H9 (cell line): Measurements from ENCODE around the gene PTPRN2. TPM values are rescaled to one million over a fixed set of nuclear protein-coding genes. Genes with fewer than 3 reads are reported as not detected.

Source experiments
- DNase-seq: peaks from one replicate; pipeline ENCODE4 v3.0.0-alpha.2; 2017
- H2AFZ ChIP-seq: one replicate; pipeline ENCODE4 v1.6.1; 2013; ENCODE audit warnings: mild to moderate bottlenecking, low read length, control low read depth, moderate library complexity
- H2AK5ac ChIP-seq: 2 replicates; pipeline ENCODE4 v1.6.1; 2013; ENCODE audit warnings: low read length, control low read depth, mixed read lengths; ENCODE audit not compliant: insufficient read length
- H2BK120ac ChIP-seq: one replicate; pipeline ENCODE4 v1.6.1; 2013; ENCODE audit warnings: low read depth, mild to moderate bottlenecking, low read length, control low read depth, inconsistent platforms; ENCODE audit not compliant: poor library complexity, severe bottlenecking
- H2BK12ac ChIP-seq: 2 replicates; pipeline ENCODE4 v1.6.1; 2013; ENCODE audit warnings: low read length, control low read depth, mixed read lengths, low read depth; ENCODE audit not compliant: insufficient read length
- H2BK15ac ChIP-seq: 2 replicates; pipeline ENCODE4 v1.6.1; 2013; ENCODE audit warnings: low read depth, low read length, control low read depth
- H2BK20ac ChIP-seq: one replicate; pipeline ENCODE4 v1.6.1; 2013; ENCODE audit warnings: low read depth, mild to moderate bottlenecking, low read length, control low read depth, inconsistent platforms; ENCODE audit not compliant: poor library complexity, severe bottlenecking
- H2BK5ac ChIP-seq: 2 replicates; pipeline ENCODE4 v1.6.1; 2013; ENCODE audit warnings: low read length, control low read depth, mixed read lengths; ENCODE audit not compliant: insufficient read length
- H3K14ac ChIP-seq: 2 replicates; pipeline ENCODE4 v1.6.1; 2013; ENCODE audit warnings: low read length, control low read depth; ENCODE audit not compliant: insufficient read depth
- H3K18ac ChIP-seq: 2 replicates; pipeline ENCODE4 v1.6.1; 2013; ENCODE audit warnings: low read depth, mild to moderate bottlenecking, mixed read lengths, low read length, control low read depth; ENCODE audit not compliant: insufficient read length
- H3K23ac ChIP-seq: 2 replicates; pipeline ENCODE4 v1.6.1; 2013; ENCODE audit warnings: low read length, control low read depth, mixed read lengths, low read depth; ENCODE audit not compliant: insufficient read length
- H3K23me2 ChIP-seq: 2 replicates; pipeline ENCODE4 v1.6.1; 2013; ENCODE audit warnings: low read depth, mild to moderate bottlenecking, mixed read lengths, low read length, control low read depth; ENCODE audit not compliant: insufficient read length, poor library complexity, severe bottlenecking
- H3K27ac ChIP-seq: 2 replicates; pipeline ENCODE4 v1.5.1; 2013; ENCODE audit warnings: low read length, control low read depth, mixed read lengths, low read depth; ENCODE audit not compliant: insufficient read length
- H3K27me3 ChIP-seq: 2 replicates; pipeline ENCODE4 v1.6.1; 2013; ENCODE audit warnings: low read length, control low read depth, inconsistent platforms; ENCODE audit not compliant: insufficient read depth
- H3K4ac ChIP-seq: 2 replicates; pipeline ENCODE4 v1.6.1; 2013; ENCODE audit warnings: low read depth, mild to moderate bottlenecking, control low read depth, inconsistent platforms, low read length, moderate library complexity
- H3K4me1 ChIP-seq: 2 replicates; pipeline ENCODE4 v1.6.1; 2013; ENCODE audit warnings: low read length, control low read depth, inconsistent platforms; ENCODE audit not compliant: insufficient read depth
- H3K4me2 ChIP-seq: 2 replicates; pipeline ENCODE4 v1.6.1; 2013; ENCODE audit warnings: low read length, control low read depth, mixed read lengths; ENCODE audit not compliant: insufficient read length, insufficient read depth
- H3K56ac ChIP-seq: 2 replicates; pipeline ENCODE4 v1.6.1; 2013; ENCODE audit warnings: low read depth, mild to moderate bottlenecking, mixed read lengths, low read length, control low read depth; ENCODE audit not compliant: insufficient read length
- H3K79me1 ChIP-seq: 2 replicates; pipeline ENCODE4 v1.6.1; 2013; ENCODE audit warnings: low read depth, mild to moderate bottlenecking, moderate library complexity, low read length, control low read depth, inconsistent platforms; ENCODE audit not compliant: insufficient read depth, poor library complexity, severe bottlenecking
- H3K79me2 ChIP-seq: 2 replicates; pipeline ENCODE4 v1.6.1; 2013; ENCODE audit warnings: low read length, control low read depth, inconsistent platforms; ENCODE audit not compliant: insufficient read depth
- H3K9ac ChIP-seq: 2 replicates; pipeline ENCODE4 v1.6.1; 2013; ENCODE audit warnings: low read length, control low read depth, mixed read lengths; ENCODE audit not compliant: insufficient read length; ENCODE audit errors: extremely low read depth
- H3K9me3 ChIP-seq: one replicate; pipeline ENCODE4 v1.6.1; 2013; ENCODE audit warnings: low read depth, low read length, inconsistent platforms; ENCODE audit not compliant: control insufficient read depth
- H3T11ph ChIP-seq: one replicate; pipeline ENCODE4 v1.6.1; 2013; ENCODE audit warnings: mild to moderate bottlenecking, low read length, control low read depth, inconsistent platforms
- H4K20me1 ChIP-seq: one replicate; pipeline ENCODE4 v1.6.1; 2013; ENCODE audit not compliant: control insufficient read depth, insufficient read length, insufficient read depth
- H4K5ac ChIP-seq: 2 replicates; pipeline ENCODE4 v1.6.1; 2013; ENCODE audit warnings: low read depth, mild to moderate bottlenecking, mixed read lengths, low read length, control low read depth; ENCODE audit not compliant: insufficient read length
- H4K8ac ChIP-seq: replicated peaks from 2 replicates; pipeline ENCODE4 v1.6.1; 2013; ENCODE audit warnings: low read length, control low read depth, mixed read lengths, low read depth; ENCODE audit not compliant: insufficient read length
- H4K91ac ChIP-seq: 2 replicates; pipeline ENCODE4 v1.6.1; 2013; ENCODE audit warnings: low read depth, mild to moderate bottlenecking, moderate library complexity, mixed read lengths, low read length, control low read depth; ENCODE audit not compliant: insufficient read length
- H3K27ac Mint-ChIP-seq, 3 experiments: 2 replicates in 2 of 3; 3 replicates in 1 of 3; pipeline ENCODE4 v1.8.0; 2020 to 2021; ENCODE audit warnings: mixed read lengths in 3 of 3, mild to moderate bottlenecking in 1 of 3, moderate library complexity in 1 of 3
- H3K27me3 Mint-ChIP-seq: 2 replicates; pipeline ENCODE4 v1.8.0; 2021; ENCODE audit warnings: low read depth, mild to moderate bottlenecking, moderate library complexity, mixed read lengths
- H3K36me3 Mint-ChIP-seq, 3 experiments: 2 replicates in 2 of 3; 3 replicates in 1 of 3; pipeline ENCODE4 v1.8.0; 2020 to 2021; ENCODE audit warnings: low read depth in 3 of 3, mixed read lengths in 3 of 3; ENCODE audit not compliant: insufficient read depth in 1 of 3
- H3K4me1 Mint-ChIP-seq, 2 experiments: 2 replicates each; pipeline ENCODE4 v1.8.0; 2020; ENCODE audit warnings: mixed read lengths in 2 of 2
- H3K4me3 Mint-ChIP-seq, 2 experiments: 2 replicates in 1 of 2; 3 replicates in 1 of 2; pipeline ENCODE4 v1.8.0; 2020 to 2021; ENCODE audit warnings: mild to moderate bottlenecking in 2 of 2, mixed read lengths in 2 of 2, moderate library complexity in 1 of 2
- H3K9me3 Mint-ChIP-seq, 2 experiments: 2 replicates in 1 of 2; 3 replicates in 1 of 2; pipeline ENCODE4 v1.8.0; 2020; ENCODE audit warnings: mild to moderate bottlenecking in 2 of 2, mixed read lengths in 2 of 2, moderate library complexity in 1 of 2
- CTCF ChIP-seq: fragments of 200-600 bp; sonication (generic); conservative IDR thresholded peaks from 3 replicates; pipeline ENCODE4 v1.8.0; 2021; ENCODE audit warnings: antibody characterized with exemption, mild to moderate bottlenecking
- WGBS: extraction: QIAGEN DNeasy Blood & Tissue Kit; methylation state at CpG from one replicate; pipeline ENCODE4 v1.1.7; 2013; ENCODE audit warnings: missing lambda C conversion rate, low lambda C conversion rate, mixed read lengths; ENCODE audit not compliant: insufficient read length; ENCODE audit errors: extremely low coverage; 5-methylcytosine and 5-hydroxymethylcytosine counted together
- total RNA-seq: library from RNA; stranded (reverse); gene quantifications from 2 replicates; pipeline ENCODE4 v1.2.1, GENCODE V29; 2021

Gene PTPRN2
- total RNA-seq, 1 experiment from 2014 or later = 5.2 TPM

- H3K4ac ChIP-seq = no peak overlapping the region
- no peak overlapping the region for H2AFZ ChIP-seq
- no peak overlapping the region for H4K8ac ChIP-seq
- H3K36me3 Mint-ChIP-seq = no peaks in the 10 kb centered on the region
- H2BK15ac ChIP-seq = no peak overlapping the region
- H3K4me2 ChIP-seq = no peak overlapping the region
- H3K23ac ChIP-seq = no peak overlapping the region
- H2BK5ac ChIP-seq = no peak overlapping the region
- H2BK20ac ChIP-seq = no peak overlapping the region
- no peaks in the 10 kb centered on the region for H3K79me2 ChIP-seq
- no peaks in the 10 kb centered on the region for H3K9me3 Mint-ChIP-seq
- no peak overlapping the region for H3K4me3 Mint-ChIP-seq
- H2AK5ac ChIP-seq = no peak overlapping the region
- no peak overlapping the region for H4K91ac ChIP-seq
- no CpG with 5 or more reads among the region's 9 CpGs for WGBS
- no peak overlapping the region for H3K18ac ChIP-seq
- H2BK12ac ChIP-seq = no peak overlapping the region
- H3K4me1 Mint-ChIP-seq = peaks cover 16 to 19% of the 10 kb centered on the region in 2 experiments
- DNase-seq = no peak
- no peak overlapping the region for H3K9ac ChIP-seq
- H3K4me1 ChIP-seq = no peaks in the 10 kb centered on the region
- peaks cover 95% of the 10 kb centered on the region for H3K27me3 Mint-ChIP-seq
- H4K20me1 ChIP-seq = no peaks in the 10 kb centered on the region
- H3K14ac ChIP-seq = no peak overlapping the region
- no peak overlapping the region for H4K5ac ChIP-seq
- H3K9me3 ChIP-seq = no peaks in the 10 kb centered on the region
- H3K27ac Mint-ChIP-seq = no peak overlapping the region
- H3K56ac ChIP-seq = no peak overlapping the region
- peaks cover 14% of the 10 kb centered on the region; the same call in 1 of the 2 replicates for H3K27me3 ChIP-seq
- H3K79me1 ChIP-seq = no peaks in the 10 kb centered on the region
- H3K27ac ChIP-seq = no peak overlapping the region
- no peaks in the 10 kb centered on the region for H3K23me2 ChIP-seq
- TF ChIP-seq CTCF = no peak
- H3T11ph ChIP-seq = no peak overlapping the region
- H2BK120ac ChIP-seq = no peak overlapping the region
Observed at GRCh38 chr7:157584420-157584819, 1003.2 kb downstream of the PTPRN2 start.
